ENCODE measurements around the gene SLC27A5. TPM values are rescaled to one million over a fixed set of nuclear protein-coding genes. Genes with fewer than 3 reads are reported as not detected.

Gene SLC27A5
- total RNA-seq, 1 experiment from 2014 or later = 8.4 TPM

GRCh38 chr19:58455306-58455705 is 56.5 kb downstream of the SLC27A5 start:
- 0 out of 2 replicates have a peak, but pooled peaks cover 5% of the 10 kb centered on the region for H3K4me1 ChIP-seq (replicated peaks; ENCODE audit: insufficient read depth)
- intact Hi-C loops (cut with micrococcal nuclease; ENCODE audit: unreplicated experiment) = no loop called here
- H3K4me2 ChIP-seq = no peak overlapping the region
- BruUV-seq (replicated peaks) = no TSS peak
- H3K27me3 ChIP-seq (ENCODE audit: insufficient read depth, low read depth) = no peaks in the 10 kb centered on the region
- TF ChIP-seq EZH2 (IDR thresholded peaks at IDR 0.05; ENCODE audit: low read depth) = no peak
- TF ChIP-seq, protein P1, sequence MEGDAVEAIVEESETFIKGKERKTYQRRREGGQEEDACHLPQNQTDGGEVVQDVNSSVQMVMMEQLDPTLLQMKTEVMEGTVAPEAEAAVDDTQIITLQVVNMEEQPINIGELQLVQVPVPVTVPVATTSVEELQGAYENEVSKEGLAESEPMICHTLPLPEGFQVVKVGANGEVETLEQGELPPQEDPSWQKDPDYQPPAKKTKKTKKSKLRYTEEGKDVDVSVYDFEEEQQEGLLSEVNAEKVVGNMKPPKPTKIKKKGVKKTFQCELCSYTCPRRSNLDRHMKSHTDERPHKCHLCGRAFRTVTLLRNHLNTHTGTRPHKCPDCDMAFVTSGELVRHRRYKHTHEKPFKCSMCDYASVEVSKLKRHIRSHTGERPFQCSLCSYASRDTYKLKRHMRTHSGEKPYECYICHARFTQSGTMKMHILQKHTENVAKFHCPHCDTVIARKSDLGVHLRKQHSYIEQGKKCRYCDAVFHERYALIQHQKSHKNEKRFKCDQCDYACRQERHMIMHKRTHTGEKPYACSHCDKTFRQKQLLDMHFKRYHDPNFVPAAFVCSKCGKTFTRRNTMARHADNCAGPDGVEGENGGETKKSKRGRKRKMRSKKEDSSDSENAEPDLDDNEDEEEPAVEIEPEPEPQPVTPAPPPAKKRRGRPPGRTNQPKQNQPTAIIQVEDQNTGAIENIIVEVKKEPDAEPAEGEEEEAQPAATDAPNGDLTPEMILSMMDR (conservative IDR thresholded peaks at IDR 0.05) = no peak
- H3K27ac ChIP-seq = no peak overlapping the region
- no peaks in the 10 kb centered on the region for H3K36me3 ChIP-seq (ENCODE audit: low read depth)
- ChIA-PET CTCF (no interaction called here), POLR2A (ENCODE audit: unreplicated experiment) (no interaction called here)
- no peak overlapping the region for H2AFZ ChIP-seq
- H3K79me2 ChIP-seq (ENCODE audit: low read depth) = no peaks in the 10 kb centered on the region
- H4K20me1 ChIP-seq (ENCODE audit: insufficient read depth) = no peaks in the 10 kb centered on the region
- no peak overlapping the region for H3K4me3 ChIP-seq
- no peaks in the 10 kb centered on the region for H3F3A ChIP-seq (ENCODE audit: insufficient read depth, low read depth)
- no peak for DNase-seq
- no peaks in the 10 kb centered on the region for H3K9me2 ChIP-seq (ENCODE audit: insufficient read depth)
- no peaks in the 10 kb centered on the region for H3K9me3 ChIP-seq (ENCODE audit: insufficient read depth, low read depth)

- TF ChIP-seq, protein P1 (conservative IDR thresholded peaks at IDR 0.05) = no peak
- TF ChIP-seq EZH2 (IDR thresholded peaks at IDR 0.05; ENCODE audit: low read depth) = no peak
- H2AFZ ChIP-seq = no peak overlapping the region
- CTCF ChIA-PET = no interaction called here
- no peak overlapping the region for H3K4me2 ChIP-seq
- no peak overlapping the region for H3K27ac ChIP-seq
- no peaks in the 10 kb centered on the region for H4K20me1 ChIP-seq (ENCODE audit: insufficient read depth)
- H3F3A ChIP-seq (ENCODE audit: insufficient read depth, low read depth) = no peaks in the 10 kb centered on the region
- intact Hi-C loops (cut with micrococcal nuclease; ENCODE audit: unreplicated experiment) = loop anchor here (5.0 kb wide), 1 partner anchor 91 kb away; the partner anchor contains the start of gene ZNF497
- no peaks in the 10 kb centered on the region for H3K27me3 ChIP-seq (ENCODE audit: insufficient read depth, low read depth)
- no peak for DNase-seq
- POLR2A ChIA-PET (ENCODE audit: unreplicated experiment) = no interaction called here
- no peaks in the 10 kb centered on the region for H3K9me2 ChIP-seq (ENCODE audit: insufficient read depth)
- H3K36me3 ChIP-seq (ENCODE audit: low read depth) = no peaks in the 10 kb centered on the region
- no TSS peak for BruUV-seq (replicated peaks)
- H3K9me3 ChIP-seq (ENCODE audit: insufficient read depth, low read depth) = no peaks in the 10 kb centered on the region; the same call in 1 of the 2 replicates
- no peak overlapping the region for H3K4me3 ChIP-seq
- no peaks in the 10 kb centered on the region for H3K79me2 ChIP-seq (ENCODE audit: low read depth)
- 0 out of 2 replicates have a peak, but pooled peaks cover 5% of the 10 kb centered on the region for H3K4me1 ChIP-seq (replicated peaks; ENCODE audit: insufficient read depth)
These were observed 58.0 kb downstream of the SLC27A5 start for GRCh38 chr19:58453743-58454142.

DNA sequence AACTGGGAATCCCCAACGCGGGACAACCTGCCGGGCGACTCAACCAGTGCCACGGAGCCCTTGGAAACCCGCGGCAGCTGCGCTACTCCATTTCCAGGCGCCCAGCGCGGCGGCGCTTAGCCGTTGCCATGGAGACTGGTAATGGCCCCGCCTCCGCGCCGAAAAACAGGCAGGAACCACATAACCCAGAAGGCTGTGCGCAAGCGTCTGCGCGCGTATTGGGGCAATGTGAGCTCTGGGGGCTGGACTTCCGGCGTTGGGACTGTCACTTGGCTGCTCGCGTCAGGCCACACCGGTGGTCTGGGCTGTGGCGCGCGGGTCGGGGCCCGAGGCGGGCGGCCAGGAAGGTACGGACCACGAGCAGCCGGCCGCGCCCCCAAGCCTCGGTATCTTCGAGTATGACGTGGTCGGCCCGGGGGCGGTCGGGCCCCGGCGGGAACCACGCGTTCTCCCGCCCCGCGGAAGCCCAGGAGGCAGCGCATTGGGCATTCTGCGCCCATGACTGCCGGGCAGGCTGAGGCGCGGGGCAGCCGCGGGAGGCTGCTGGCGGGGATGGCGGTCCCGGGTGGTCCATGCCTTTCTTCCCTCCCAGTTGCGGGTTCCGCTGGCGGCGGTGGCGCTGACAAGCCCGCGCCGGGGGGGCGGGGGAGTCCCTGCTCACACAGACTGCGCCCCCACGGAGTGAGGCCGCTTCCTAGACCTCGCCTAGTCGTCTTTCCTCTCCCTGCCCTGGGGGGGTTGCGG is 60.3 kb downstream of the SLC27A5 start, which contains the start of gene ZNF324B:
ZNF324B (plus strand) TSS at position 265 of the 744 bp plus-strand sequence. CDS start 2,080 bp downstream, outside the sequence.
- intact Hi-C loops (cut with micrococcal nuclease; ENCODE audit: unreplicated experiment) = loop anchor here (1.0 to 5.0 kb wide), 2 partner anchors 43 to 89 kb away; partner anchors contain the start of genes ZNF497 and ZNF584
- no peak for TF ChIP-seq EZH2 (IDR thresholded peaks at IDR 0.05; ENCODE audit: low read depth)
- TF ChIP-seq, protein P1 (conservative IDR thresholded peaks at IDR 0.05) = no peak
- Histone ChIP-seq H3K9me3 (ENCODE audit: insufficient read depth, low read depth) (no peaks in the 10 kb centered on the region; the same call in 1 of the 2 replicates), H3K79me2 (ENCODE audit: low read depth) (no peaks in the 10 kb centered on the region), H3K4me1 (replicated peaks; ENCODE audit: insufficient read depth) (0 out of 2 replicates have a peak, but pooled peaks cover 5% of the 10 kb centered on the region), H3F3A (ENCODE audit: insufficient read depth, low read depth) (no peaks in the 10 kb centered on the region), H3K9me2 (ENCODE audit: insufficient read depth) (no peaks in the 10 kb centered on the region), H3K36me3 (ENCODE audit: low read depth) (no peaks in the 10 kb centered on the region), H4K20me1 (ENCODE audit: insufficient read depth) (no peaks in the 10 kb centered on the region), H3K4me3 (peak within 1 kb of the TSS; percentile 81), H3K4me2 (peak within 1 kb of the TSS; percentile 88), H3K27me3 (ENCODE audit: insufficient read depth, low read depth) (peaks cover 6% of the 10 kb centered on the region; the same call in 1 of the 2 replicates), H3K27ac (no peak within 1 kb of the TSS), H2AFZ (peak within 1 kb of the TSS; percentile 94)
- DNase-seq = peak; percentile 86 to 93
- CTCF ChIA-PET = no interaction called here
- POLR2A ChIA-PET (ENCODE audit: unreplicated experiment) = interaction anchor here (0.5 to 0.7 kb wide), 3 partner anchors 16 to 92 kb away, joined by 5 to 10 read pairs (median 6); partner anchors contain the start of genes TRIM28 and ZNF584
- no TSS peak for BruUV-seq (replicated peaks)

Data from PC-9 (cell line).